Left ventricle myocardium inferior (tissue), 1 donor: ENCODE data around the gene SPINK9. TPM values are rescaled to one million over a fixed set of nuclear protein-coding genes. Genes with fewer than 3 reads are reported as not detected.

Experiments used
- DNase-seq: peaks from one replicate; pipeline ENCODE4 v3.0.0-alpha.2; 2020
- H3K27ac ChIP-seq: fragments of 200-600 bp; replicated peaks from 2 replicates; pipeline ENCODE4 v1.8.0; 2021
- H3K27me3 ChIP-seq: fragments of 200-600 bp; 2 replicates; pipeline ENCODE4 v1.8.0; 2021; ENCODE audit warnings: low read depth
- H3K36me3 ChIP-seq: fragments of 200-600 bp; 2 replicates; pipeline ENCODE4 v1.8.0; 2021
- H3K4me1 ChIP-seq: fragments of 200-600 bp; 2 replicates; pipeline ENCODE4 v1.8.0; 2021
- H3K4me3 ChIP-seq: fragments of 200-600 bp; 2 replicates; pipeline ENCODE4 v1.8.0; 2021; ENCODE audit warnings: mild to moderate bottlenecking, moderate library complexity
- H3K9me3 ChIP-seq: fragments of 200-600 bp; replicated peaks from 2 replicates; pipeline ENCODE4 v1.8.0; 2021
- CTCF ChIP-seq: fragments of 200-600 bp; IDR thresholded peaks from 2 replicates; pipeline ENCODE4 v1.8.0; 2021; ENCODE audit warnings: antibody characterized with exemption, mild to moderate bottlenecking, borderline replicate concordance
- intact Hi-C: fragments of 100-400 bp; cut with micrococcal nuclease; formaldehyde crosslinking; loops from one replicate; pipeline ENCODE4 v1.11.0; 2022
- total RNA-seq: library from RNA; stranded (reverse); fragmentation: NEBNext Ultra II Directional; extraction: Animal tissue kit (Norgen Biotek cat#: 25700); gene quantifications from one replicate; pipeline ENCODE4 v1.2.1, GENCODE V29; 2021
- donor health status: DM: no; HTN: yes; CAD: no; lungs with severe emphysema.

SPINK9 gene
- total RNA-seq, 1 donor from 2014 or later: not detected

GRCh38 chr5:148372166-148372725 lies 36.9 kb downstream of the SPINK9 start:
- DNase-seq: no peak
- Histone ChIP-seq H3K4me3 (no peak overlapping the region), H3K36me3 (peaks cover 13% of the 10 kb centered on the region), H3K27ac (no peak overlapping the region), H3K4me1 (peaks cover 19% of the 10 kb centered on the region), H3K27me3 (no peaks in the 10 kb centered on the region), H3K9me3 (peaks cover 15% of the 10 kb centered on the region)
- intact Hi-C loops: loop anchor here (5.0 kb wide), 1 partner anchor 195 kb away; no protein-coding TSS in a partner anchor
- no peak for TF ChIP-seq CTCF

- Histone ChIP-seq H3K27ac (no peak overlapping the region), H3K9me3 (peaks cover 14% of the 10 kb centered on the region), H3K27me3 (no peaks in the 10 kb centered on the region), H3K36me3 (peaks cover 19% of the 10 kb centered on the region), H3K4me3 (no peak overlapping the region), H3K4me1 (peaks cover 19% of the 10 kb centered on the region)
- intact Hi-C loops: loop anchor here (5.0 kb wide), 1 partner anchor 196 kb away; no protein-coding TSS in a partner anchor
- TF ChIP-seq CTCF: no peak
- no peak for DNase-seq
Measured at GRCh38 chr5:148372893-148373292, 37.5 kb downstream of the SPINK9 start.

GRCh38 chr5:148374690-148375360 lies 39.5 kb downstream of the SPINK9 start:
- Histone ChIP-seq H3K36me3 (peaks cover 16% of the 10 kb centered on the region), H3K27ac (no peak overlapping the region), H3K27me3 (no peaks in the 10 kb centered on the region), H3K4me1 (peaks cover 30% of the 10 kb centered on the region), H3K4me3 (no peak overlapping the region), H3K9me3 (no peaks in the 10 kb centered on the region)
- TF ChIP-seq CTCF: peak; percentile 67
- DNase-seq: no peak
- intact Hi-C loops: loop anchor here (5.0 kb wide), 1 partner anchor 198 kb away; no protein-coding TSS in a partner anchor

DNA sequence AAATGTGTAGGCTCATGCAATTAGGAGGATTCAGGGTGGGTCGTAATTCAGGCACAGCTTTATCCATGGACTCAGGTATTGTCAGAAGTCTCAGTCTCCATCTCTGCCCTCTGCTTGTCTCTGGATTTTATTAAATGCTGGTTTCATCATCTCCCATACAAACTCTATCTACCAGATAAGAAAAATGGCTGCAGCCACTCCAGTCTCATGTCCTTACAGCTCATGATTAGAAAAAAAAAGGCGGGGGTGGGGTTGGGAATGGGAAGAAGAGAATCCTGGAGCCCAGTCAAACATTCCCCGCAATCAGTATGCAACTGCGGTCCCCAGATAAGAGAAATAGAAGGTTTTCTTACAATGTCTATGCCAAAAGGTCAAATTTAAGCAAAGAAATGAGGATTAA lies 40.8 kb downstream of the SPINK9 start:
- Histone ChIP-seq H3K4me3 (no peak overlapping the region), H3K27ac (peak overlapping the region; percentile 40), H3K4me1 (peaks cover 39% of the 10 kb centered on the region), H3K9me3 (no peaks in the 10 kb centered on the region), H3K36me3 (peaks cover 16% of the 10 kb centered on the region), H3K27me3 (no peaks in the 10 kb centered on the region)
- DNase-seq: no peak
- intact Hi-C loops: no loop called here
- no peak for TF ChIP-seq CTCF

GRCh38 chr5:148378670-148379069 lies 43.3 kb downstream of the SPINK9 start:
- intact Hi-C loops: no loop called here
- no peak for TF ChIP-seq CTCF
- peaks cover 16% of the 10 kb centered on the region for H3K36me3 ChIP-seq
- H3K27ac ChIP-seq: peak overlapping the region; percentile 13
- DNase-seq: no peak
- H3K4me1 ChIP-seq: peaks cover 62% of the 10 kb centered on the region
- H3K9me3 ChIP-seq: no peaks in the 10 kb centered on the region
- no peaks in the 10 kb centered on the region for H3K27me3 ChIP-seq
- H3K4me3 ChIP-seq: no peak overlapping the region
